ENCODE results near the gene ZFHX3.

The ZFHX3 gene

GRCh38 chr16:72787514-72788268 is 260.2 kb downstream of the ZFHX3 start:
- H3K4me3 ChIP-seq (ENCODE audit: low read depth, low read length), result peak overlapping the region; percentile 52
- peaks cover 22% of the 10 kb centered on the region for H3K36me3 ChIP-seq
- TF ChIP-seq, protein P1, sequence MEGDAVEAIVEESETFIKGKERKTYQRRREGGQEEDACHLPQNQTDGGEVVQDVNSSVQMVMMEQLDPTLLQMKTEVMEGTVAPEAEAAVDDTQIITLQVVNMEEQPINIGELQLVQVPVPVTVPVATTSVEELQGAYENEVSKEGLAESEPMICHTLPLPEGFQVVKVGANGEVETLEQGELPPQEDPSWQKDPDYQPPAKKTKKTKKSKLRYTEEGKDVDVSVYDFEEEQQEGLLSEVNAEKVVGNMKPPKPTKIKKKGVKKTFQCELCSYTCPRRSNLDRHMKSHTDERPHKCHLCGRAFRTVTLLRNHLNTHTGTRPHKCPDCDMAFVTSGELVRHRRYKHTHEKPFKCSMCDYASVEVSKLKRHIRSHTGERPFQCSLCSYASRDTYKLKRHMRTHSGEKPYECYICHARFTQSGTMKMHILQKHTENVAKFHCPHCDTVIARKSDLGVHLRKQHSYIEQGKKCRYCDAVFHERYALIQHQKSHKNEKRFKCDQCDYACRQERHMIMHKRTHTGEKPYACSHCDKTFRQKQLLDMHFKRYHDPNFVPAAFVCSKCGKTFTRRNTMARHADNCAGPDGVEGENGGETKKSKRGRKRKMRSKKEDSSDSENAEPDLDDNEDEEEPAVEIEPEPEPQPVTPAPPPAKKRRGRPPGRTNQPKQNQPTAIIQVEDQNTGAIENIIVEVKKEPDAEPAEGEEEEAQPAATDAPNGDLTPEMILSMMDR (IDR thresholded peaks at IDR 0.05; ENCODE audit: low read depth, low read length), result no peak
- DNase-seq, result peak; percentile 67
- H3K9me3 ChIP-seq, result no peaks in the 10 kb centered on the region
- H3K4me1 ChIP-seq, result no peaks in the 10 kb centered on the region
- no peaks in the 10 kb centered on the region for H3K27me3 ChIP-seq

- H3K9me3 ChIP-seq, result no peaks in the 10 kb centered on the region
- peak overlapping the region; percentile 28; the same call in 1 of the 2 replicates for H3K4me3 ChIP-seq (ENCODE audit: low read depth, low read length)
- no peak for DNase-seq
- H3K36me3 ChIP-seq, result peaks cover 19% of the 10 kb centered on the region
- TF ChIP-seq, protein P1 (IDR thresholded peaks at IDR 0.05; ENCODE audit: low read depth, low read length), result no peak
- no peaks in the 10 kb centered on the region for H3K27me3 ChIP-seq
- H3K4me1 ChIP-seq, result no peaks in the 10 kb centered on the region
These were observed 260.8 kb downstream of the ZFHX3 start for GRCh38 chr16:72787130-72787513.

DNA sequence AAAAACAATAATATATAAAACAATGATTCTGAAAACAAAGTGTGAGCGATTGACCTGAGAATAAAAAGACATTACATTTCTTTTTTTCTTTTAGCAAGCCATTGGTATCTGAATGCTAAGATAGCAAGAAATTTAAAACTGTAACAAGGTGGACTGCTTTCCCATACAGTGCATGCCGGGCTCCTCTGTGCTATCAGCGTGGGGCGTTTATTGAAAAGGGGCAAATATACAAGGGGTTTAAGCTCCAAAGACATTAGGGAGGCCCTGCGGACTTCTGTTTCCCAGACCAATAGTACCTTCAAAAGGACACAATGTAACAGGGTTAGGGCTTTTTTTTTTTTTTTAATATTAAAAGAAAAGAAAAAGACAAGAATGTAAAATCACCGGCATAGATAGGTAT is 261.3 kb downstream of the ZFHX3 start:
- TF ChIP-seq, protein P1 (IDR thresholded peaks at IDR 0.05; ENCODE audit: low read depth, low read length), result no peak
- DNase-seq, result no peak
- H3K4me1 ChIP-seq, result no peaks in the 10 kb centered on the region
- no peaks in the 10 kb centered on the region for H3K9me3 ChIP-seq
- H3K36me3 ChIP-seq, result peaks cover 14% of the 10 kb centered on the region
- no peaks in the 10 kb centered on the region for H3K27me3 ChIP-seq
- no peak overlapping the region for H3K4me3 ChIP-seq (ENCODE audit: low read depth, low read length)

DNA sequence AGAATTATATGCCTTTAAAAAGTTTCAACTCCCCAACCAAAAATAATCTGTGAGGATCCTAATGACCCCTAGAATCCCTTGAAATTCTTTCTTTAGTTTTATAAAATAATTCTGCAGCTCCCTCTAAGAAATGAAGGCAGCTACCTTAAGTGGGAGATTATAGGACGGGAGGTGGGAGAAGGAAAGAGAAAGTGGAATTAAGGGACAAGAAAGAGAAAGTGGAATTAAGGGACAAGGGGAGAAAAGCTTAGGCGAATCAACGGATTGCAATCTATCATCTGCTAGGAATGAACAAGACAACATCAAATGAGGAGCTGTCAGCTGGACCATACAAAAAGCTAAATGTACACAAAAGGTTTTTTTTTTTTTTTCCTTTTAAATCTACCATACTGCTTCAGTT is 262.0 kb downstream of the ZFHX3 start:
- H3K4me3 ChIP-seq (ENCODE audit: low read depth, low read length), result no peak overlapping the region
- TF ChIP-seq, protein P1 (IDR thresholded peaks at IDR 0.05; ENCODE audit: low read depth, low read length), result no peak
- no peaks in the 10 kb centered on the region for H3K4me1 ChIP-seq
- no peaks in the 10 kb centered on the region for H3K27me3 ChIP-seq
- no peaks in the 10 kb centered on the region for H3K9me3 ChIP-seq
- no peak for DNase-seq
- H3K36me3 ChIP-seq, result peaks cover 14% of the 10 kb centered on the region

GRCh38 chr16:72785171-72785570 is 262.8 kb downstream of the ZFHX3 start:
- Histone ChIP-seq H3K36me3 (peaks cover 10% of the 10 kb centered on the region), H3K4me3 (ENCODE audit: low read depth, low read length) (no peak overlapping the region), H3K27me3 (no peaks in the 10 kb centered on the region), H3K4me1 (no peaks in the 10 kb centered on the region), H3K9me3 (no peaks in the 10 kb centered on the region)
- no peak for DNase-seq
- TF ChIP-seq, protein P1 (IDR thresholded peaks at IDR 0.05; ENCODE audit: low read depth, low read length), result no peak

GRCh38 chr16:72783716-72784318 is 264.1 kb downstream of the ZFHX3 start:
- H3K9me3 ChIP-seq, result no peaks in the 10 kb centered on the region
- TF ChIP-seq, protein P1 (IDR thresholded peaks at IDR 0.05; ENCODE audit: low read depth, low read length), result no peak
- no peaks in the 10 kb centered on the region for H3K4me1 ChIP-seq
- H3K4me3 ChIP-seq (ENCODE audit: low read depth, low read length), result no peak overlapping the region
- no peaks in the 10 kb centered on the region for H3K27me3 ChIP-seq
- no peak for DNase-seq
- H3K36me3 ChIP-seq, result peaks cover 10% of the 10 kb centered on the region

Measured in BE2C (cell line).